ENCODE measurements around the gene RAB6B. TPM values are rescaled to one million over a fixed set of nuclear protein-coding genes. Genes with fewer than 3 reads are reported as not detected.

RAB6B gene
- total and polyA plus RNA-seq, 2 of the 8 experiments (the other 6 are each of a cell fraction or from before 2014, with no cell fraction given): 7.9 to 15.6 TPM

DNA sequence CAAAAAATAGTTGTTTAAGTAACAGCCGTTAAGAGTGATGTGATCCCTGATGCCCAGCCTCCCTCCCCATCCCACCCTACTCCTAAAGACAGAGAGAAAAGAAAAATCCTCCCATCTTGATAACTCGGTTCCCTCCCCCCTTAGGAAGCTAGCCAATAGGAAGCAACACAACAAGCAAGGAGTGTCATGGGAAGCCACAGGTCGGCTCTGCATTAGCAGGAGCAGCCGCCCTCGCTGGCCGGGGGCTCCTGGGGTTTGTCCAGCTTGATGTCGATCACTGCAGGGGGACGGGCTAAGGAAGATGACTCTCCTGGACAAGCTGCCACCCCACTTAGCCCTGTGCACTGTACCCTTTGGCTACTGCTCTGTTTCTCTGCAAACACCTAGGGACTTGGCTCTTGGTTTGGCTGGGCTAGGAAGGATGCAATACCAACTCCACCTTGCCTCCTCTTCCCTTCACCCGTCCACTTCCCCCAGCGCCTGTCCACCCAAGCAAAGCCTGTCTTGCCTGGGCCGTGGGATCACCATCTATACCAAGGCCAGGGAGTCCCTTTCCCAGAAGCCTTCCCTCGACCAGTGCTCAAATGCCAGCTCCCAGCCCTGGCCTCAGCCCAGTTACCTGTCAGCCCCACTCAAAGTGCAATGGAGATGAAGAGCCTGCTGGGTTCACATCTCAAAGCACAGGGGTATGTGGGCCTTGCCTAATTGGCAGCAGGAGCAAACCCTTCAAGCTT, 66.9 kb downstream of the RAB6B start:
- no peaks in the 10 kb centered on the region for H3K27me3 ChIP-seq (replicated peaks in 1 of 4; ENCODE audit: control insufficient read depth in 3 of 4, extremely low read depth in 1 of 4, insufficient read depth in 3 of 4, low read length in 3 of 4)
- H3K79me1 ChIP-seq (ENCODE audit: low read depth, low read length): no peaks in the 10 kb centered on the region
- H2BK5ac ChIP-seq (ENCODE audit: low read depth, low read length): no peak overlapping the region
- H4K8ac ChIP-seq (ENCODE audit: extremely low read depth, insufficient read depth, low read length): no peak overlapping the region
- H2BK120ac ChIP-seq (replicated peaks; ENCODE audit: low read depth, low read length): no peak overlapping the region
- no peak overlapping the region for H3K4ac ChIP-seq (replicated peaks; ENCODE audit: insufficient read length, low read depth, low read length)
- no peaks in the 10 kb centered on the region for H3K9me3 ChIP-seq (ENCODE audit: insufficient read depth in 2 of 2, low read depth in 1 of 2, low read length in 1 of 2)
- H3K23me2 ChIP-seq (ENCODE audit: low read depth, low read length): no peaks in the 10 kb centered on the region; the same call in 1 of the 2 replicates
- H3K79me2 ChIP-seq (ENCODE audit: control insufficient read depth in 1 of 2, insufficient read depth in 2 of 2, low read length in 2 of 2): no peaks in the 10 kb centered on the region
- TF ChIP-seq SP1 (IDR thresholded peaks at IDR 0.05; ENCODE audit: low read depth, low read length) (peak; percentile 23; the same call in 1 of the 2 replicates), MAFK (IDR thresholded peaks at IDR 0.05; ENCODE audit: low read depth, low read length) (no peak)
- peaks cover 0 to 1% of the 10 kb centered on the region in 2 experiments for H4K20me1 ChIP-seq (replicated peaks in 1 of 2; ENCODE audit: control insufficient read depth in 1 of 2, insufficient read depth in 2 of 2, low read length in 2 of 2)
- POLR2A ChIA-PET (ENCODE audit: partially characterized antibody): no interaction called here
- H3K27ac ChIP-seq (ENCODE audit: low read depth, low read length): no peak overlapping the region
- H3K56ac ChIP-seq (replicated peaks; ENCODE audit: insufficient read length, low read depth, low read length): no peak overlapping the region
- no peak overlapping the region for H2BK12ac ChIP-seq (ENCODE audit: low read depth, low read length)
- H3K18ac ChIP-seq (ENCODE audit: extremely low read depth, low read length): no peak overlapping the region
- H3K23ac ChIP-seq (ENCODE audit: insufficient read length): no peak overlapping the region
- no peak overlapping the region for H4K5ac ChIP-seq (ENCODE audit: insufficient read length, low read depth, low read length)
- no peak overlapping the region for H3K4me3 ChIP-seq (ENCODE audit: extremely low read depth in 1 of 4, insufficient read depth in 2 of 4, low read depth in 3 of 4, low read length in 4 of 4)
- no peak overlapping the region for H2BK20ac ChIP-seq (ENCODE audit: low read length)
- H3K4me1 ChIP-seq (replicated peaks in 1 of 4; ENCODE audit: control insufficient read depth in 3 of 4, insufficient read depth in 4 of 4, low read length in 3 of 4): no peaks in the 10 kb centered on the region
- no peak overlapping the region for H2AK5ac ChIP-seq (ENCODE audit: low read depth, low read length)
- no peak overlapping the region for H4K91ac ChIP-seq (replicated peaks; ENCODE audit: insufficient read length, low read length)
- 0 out of 2 replicates have a peak overlapping the region, but pooled peaks have one; percentile 76 for H2BK15ac ChIP-seq (ENCODE audit: low read length)
- 82% methylated on average over 12 of the region's 12 CpGs; no CpG with 5 or more reads in 1 of the 2 experiments for WGBS, 2 experiments (ENCODE audit: extremely low coverage in 1 of 2, insufficient coverage in 1 of 2, insufficient read length in 1 of 2, insufficient replicate concordance in 2 of 2, low coverage in 1 of 2, low lambda C conversion rate in 2 of 2, missing lambda C conversion rate in 1 of 2)
- no peak overlapping the region for H3K14ac ChIP-seq (ENCODE audit: insufficient read length)
- FAIRE-seq: no peak
- CTCF ChIA-PET (ENCODE audit: partially characterized antibody): interaction anchor here (0.6 to 7.9 kb wide), 3 partner anchors 10 to 163 kb away, joined by 3 to 75 read pairs (median 3); no protein-coding TSS in a partner anchor
- H2AFZ ChIP-seq (ENCODE audit: low read length): no peak overlapping the region
- peaks cover 0 to 5% (median 2%) of the 10 kb centered on the region in 4 experiments; a peak in 4 of 8 replicates for H3K36me3 ChIP-seq (ENCODE audit: control insufficient read depth in 2 of 4, insufficient read depth in 4 of 4, low read length in 3 of 4)
- no peak overlapping the region for H3K4me2 ChIP-seq (ENCODE audit: insufficient read depth in 1 of 2, low read depth in 2 of 2, low read length in 2 of 2)
- peak in 1 of 2 experiments; percentile 54 for DNase-seq (ENCODE audit: low read depth in 1 of 2, low spot score in 2 of 2)
- H3K9ac ChIP-seq (replicated peaks in 1 of 4; ENCODE audit: extremely low read depth in 1 of 4, low read depth in 3 of 4, low read length in 3 of 4): no peak overlapping the region

Data from H1 (cell line).